ENCODE data around the gene JARID2. TPM values are rescaled to one million over a fixed set of nuclear protein-coding genes. Genes with fewer than 3 reads are reported as not detected.

Gene JARID2
- total and polyA plus RNA-seq, 4 donors = 3.8 to 14.8 (median 12.0) TPM

DNA sequence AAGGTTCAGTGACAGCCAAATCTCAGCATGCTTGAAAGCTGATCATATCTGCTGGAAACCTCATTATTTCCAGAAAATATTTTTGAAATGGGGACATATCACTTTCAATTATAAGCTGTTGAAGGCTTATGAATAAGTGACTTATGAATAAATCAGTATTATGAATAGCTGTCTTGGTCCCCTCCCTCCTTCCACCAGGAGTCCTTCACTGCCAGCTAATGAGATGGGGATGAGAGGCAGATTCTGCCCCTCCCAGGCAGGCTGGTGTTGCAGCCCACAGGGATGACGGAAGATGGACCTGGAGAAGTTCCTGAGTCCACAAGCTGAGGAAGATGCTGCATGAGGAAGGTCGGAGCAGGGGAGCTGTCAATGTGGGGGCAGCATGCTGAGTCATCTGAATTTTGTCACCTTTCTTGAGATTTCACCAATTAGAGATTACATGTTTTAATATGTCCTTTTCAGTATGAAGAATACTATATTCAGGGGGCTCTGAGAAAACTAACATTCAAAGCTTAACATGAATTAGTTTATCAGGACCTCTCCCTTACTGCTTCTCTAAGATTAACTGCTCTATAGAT is 304.8 kb downstream of the JARID2 start:
- no peak overlapping the region for H3K4me3 ChIP-seq
- no peak overlapping the region for H3K9ac ChIP-seq (ENCODE audit: insufficient read depth in 1 of 2, low read length in 2 of 2)
- no peaks in the 10 kb centered on the region for H3K27me3 ChIP-seq (ENCODE audit: control insufficient read depth in 3 of 3, insufficient read depth in 3 of 3, low read length in 2 of 3)
- TF ChIP-seq CTCF (IDR thresholded peaks at IDR 0.05; ENCODE audit: control extremely low read depth, extremely low read depth) = no peak
- H3K27ac ChIP-seq (ENCODE audit: low read depth in 1 of 2, low read length in 1 of 2) = no peak overlapping the region
- ATAC-seq (ENCODE audit: insufficient read depth, low FRiP score) (no peak), DNase-seq (no peak)
- H3K9me3 ChIP-seq (ENCODE audit: control insufficient read depth in 4 of 4, insufficient read depth in 3 of 4, low read length in 3 of 4) = peaks cover 0 to 2% (median 0%) of the 10 kb centered on the region in 4 donors
- 50 to 66% methylated on average over 2 of the region's 2 CpGs for WGBS, 2 donors
- H3K36me3 ChIP-seq (ENCODE audit: control insufficient read depth in 4 of 4, insufficient read depth in 4 of 4, low read length in 4 of 4) = no peaks in the 10 kb centered on the region
- H3K4me1 ChIP-seq (ENCODE audit: control insufficient read depth in 5 of 5, insufficient read depth in 5 of 5, low read length in 5 of 5) = peaks cover 5 to 32% (median 12%) of the 10 kb centered on the region in 5 donors

- 76 to 78% methylated on average over 7 of the region's 7 CpGs for WGBS, 2 donors
- Histone ChIP-seq H3K4me1 (ENCODE audit: control insufficient read depth in 5 of 5, insufficient read depth in 5 of 5, low read length in 5 of 5) (peaks cover 5 to 32% (median 12%) of the 10 kb centered on the region in 5 donors), H3K27ac (ENCODE audit: low read depth in 1 of 2, low read length in 1 of 2) (peak overlapping the region in 1 of 2 donors; percentile 62), H3K36me3 (ENCODE audit: control insufficient read depth in 4 of 4, insufficient read depth in 4 of 4, low read length in 4 of 4) (no peaks in the 10 kb centered on the region), H3K27me3 (ENCODE audit: control insufficient read depth in 3 of 3, insufficient read depth in 3 of 3, low read length in 2 of 3) (no peaks in the 10 kb centered on the region), H3K9ac (ENCODE audit: insufficient read depth in 1 of 2, low read length in 2 of 2) (no peak overlapping the region), H3K9me3 (ENCODE audit: control insufficient read depth in 4 of 4, insufficient read depth in 3 of 4, low read length in 3 of 4) (peaks cover 0 to 2% (median 0%) of the 10 kb centered on the region in 4 donors), H3K4me3 (no peak overlapping the region)
- no peak for TF ChIP-seq CTCF (IDR thresholded peaks at IDR 0.05; ENCODE audit: control extremely low read depth, extremely low read depth)
- no peak for DNase-seq
- no peak for ATAC-seq (ENCODE audit: insufficient read depth, low FRiP score)
Measured at GRCh38 chr6:15551262-15551661, 305.4 kb downstream of the JARID2 start.

GRCh38 chr6:15551798-15552197 is 305.9 kb downstream of the JARID2 start:
- Histone ChIP-seq H3K9me3 (ENCODE audit: control insufficient read depth in 4 of 4, insufficient read depth in 3 of 4, low read length in 3 of 4) (peaks cover 0 to 2% (median 0%) of the 10 kb centered on the region in 4 donors), H3K27ac (ENCODE audit: low read depth in 1 of 2, low read length in 1 of 2) (peak overlapping the region in 1 of 2 donors; percentile 62), H3K9ac (ENCODE audit: insufficient read depth in 1 of 2, low read length in 2 of 2) (no peak overlapping the region), H3K27me3 (ENCODE audit: control insufficient read depth in 3 of 3, insufficient read depth in 3 of 3, low read length in 2 of 3) (no peaks in the 10 kb centered on the region), H3K36me3 (ENCODE audit: control insufficient read depth in 4 of 4, insufficient read depth in 4 of 4, low read length in 4 of 4) (no peaks in the 10 kb centered on the region), H3K4me3 (no peak overlapping the region), H3K4me1 (ENCODE audit: control insufficient read depth in 5 of 5, insufficient read depth in 5 of 5, low read length in 5 of 5) (peaks cover 5 to 27% (median 7%) of the 10 kb centered on the region in 5 donors)
- peak; percentile 35 to 71 (median 47) for DNase-seq
- WGBS, 2 donors = 36 to 44% methylated on average over 6 of the region's 6 CpGs
- no peak for ATAC-seq (ENCODE audit: insufficient read depth, low FRiP score)
- TF ChIP-seq CTCF (IDR thresholded peaks at IDR 0.05; ENCODE audit: control extremely low read depth, extremely low read depth) = no peak

DNA sequence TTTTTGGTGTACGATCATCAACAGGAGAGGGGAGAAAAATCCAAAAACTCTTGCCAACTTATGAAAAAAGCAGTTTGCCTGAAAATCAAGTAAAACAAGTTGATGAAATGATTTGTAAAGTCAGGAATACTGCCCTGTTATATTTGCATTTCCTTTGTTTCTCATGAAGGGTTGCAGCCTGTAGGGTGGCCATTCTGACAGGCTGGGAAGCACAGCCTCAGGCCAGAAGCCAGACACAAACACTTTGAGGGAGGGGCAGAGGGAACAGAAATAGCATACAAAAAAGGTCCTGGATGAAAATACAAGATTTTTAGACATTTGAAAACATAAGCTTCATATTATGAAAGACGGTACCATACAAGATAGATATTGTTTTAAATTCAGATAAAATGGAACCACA is 307.2 kb downstream of the JARID2 start:
- no peaks in the 10 kb centered on the region for H3K36me3 ChIP-seq (ENCODE audit: control insufficient read depth in 4 of 4, insufficient read depth in 4 of 4, low read length in 4 of 4)
- H3K9me3 ChIP-seq (ENCODE audit: control insufficient read depth in 4 of 4, insufficient read depth in 3 of 4, low read length in 3 of 4) = peaks cover 0 to 2% (median 0%) of the 10 kb centered on the region in 4 donors
- peaks cover 0 to 15% (median 5%) of the 10 kb centered on the region in 5 donors for H3K4me1 ChIP-seq (ENCODE audit: control insufficient read depth in 5 of 5, insufficient read depth in 5 of 5, low read length in 5 of 5)
- no peak for TF ChIP-seq CTCF (IDR thresholded peaks at IDR 0.05; ENCODE audit: control extremely low read depth, extremely low read depth)
- no peaks in the 10 kb centered on the region for H3K27me3 ChIP-seq (ENCODE audit: control insufficient read depth in 3 of 3, insufficient read depth in 3 of 3, low read length in 2 of 3)
- H3K27ac ChIP-seq (ENCODE audit: low read depth in 1 of 2, low read length in 1 of 2) = no peak overlapping the region
- H3K9ac ChIP-seq (ENCODE audit: insufficient read depth in 1 of 2, low read length in 2 of 2) = no peak overlapping the region
- ATAC-seq (ENCODE audit: insufficient read depth, low FRiP score) (no peak), DNase-seq (no peak)
- H3K4me3 ChIP-seq = no peak overlapping the region
- 94 to 97% methylated on average over 2 of the region's 2 CpGs for WGBS, 2 donors
